ENCODE measurements around the gene AIRE. TPM values are rescaled to one million over a fixed set of nuclear protein-coding genes. Genes with fewer than 3 reads are reported as not detected.

Gene AIRE
- total and polyA plus RNA-seq, 2 of the 13 experiments (the other 11 are each of a cell fraction or from before 2014, with no cell fraction given): not detected

DNA sequence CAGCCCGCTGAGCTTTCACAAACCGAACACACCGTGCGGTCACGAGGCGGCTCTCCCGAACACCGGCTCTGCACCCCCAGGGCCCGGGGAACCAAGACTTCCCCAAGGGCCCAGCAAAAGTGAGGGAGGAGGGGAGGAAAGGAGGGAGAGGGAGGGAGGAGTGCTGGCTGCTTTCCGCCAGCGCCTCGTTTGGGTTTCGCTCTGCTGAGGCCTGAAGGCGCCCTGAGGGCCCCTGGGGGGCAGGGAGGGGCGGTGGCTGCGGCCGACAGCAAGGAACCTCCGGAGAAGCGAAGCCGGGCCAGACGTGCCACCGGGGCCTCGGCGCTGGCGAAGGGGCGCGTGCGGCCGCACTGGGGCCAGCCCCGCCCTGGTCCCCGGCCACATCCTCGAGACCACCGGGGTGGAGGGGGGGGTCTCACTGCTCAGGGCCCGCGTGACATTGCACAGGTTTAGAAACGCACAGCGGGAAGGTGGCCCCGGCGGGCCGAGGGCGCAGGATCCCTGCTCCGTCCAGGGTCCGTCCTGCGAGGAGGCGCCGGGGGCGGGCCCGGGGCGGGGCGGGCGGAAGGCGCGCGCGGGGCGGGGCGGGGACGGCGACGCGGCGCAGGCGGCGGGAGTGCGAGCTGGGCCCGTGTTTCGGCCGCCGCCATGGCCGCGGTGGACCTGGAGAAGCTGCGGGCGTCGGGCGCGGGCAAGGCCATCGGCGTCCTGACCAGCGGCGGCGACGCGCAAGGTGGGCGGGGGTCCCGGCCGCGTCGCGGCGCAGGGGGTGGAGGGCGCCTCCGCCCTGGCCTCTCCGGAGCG, 14.0 kb downstream of the AIRE start, which contains the start of gene PFKL (continued):
- TF ChIP-seq, protein P1, sequence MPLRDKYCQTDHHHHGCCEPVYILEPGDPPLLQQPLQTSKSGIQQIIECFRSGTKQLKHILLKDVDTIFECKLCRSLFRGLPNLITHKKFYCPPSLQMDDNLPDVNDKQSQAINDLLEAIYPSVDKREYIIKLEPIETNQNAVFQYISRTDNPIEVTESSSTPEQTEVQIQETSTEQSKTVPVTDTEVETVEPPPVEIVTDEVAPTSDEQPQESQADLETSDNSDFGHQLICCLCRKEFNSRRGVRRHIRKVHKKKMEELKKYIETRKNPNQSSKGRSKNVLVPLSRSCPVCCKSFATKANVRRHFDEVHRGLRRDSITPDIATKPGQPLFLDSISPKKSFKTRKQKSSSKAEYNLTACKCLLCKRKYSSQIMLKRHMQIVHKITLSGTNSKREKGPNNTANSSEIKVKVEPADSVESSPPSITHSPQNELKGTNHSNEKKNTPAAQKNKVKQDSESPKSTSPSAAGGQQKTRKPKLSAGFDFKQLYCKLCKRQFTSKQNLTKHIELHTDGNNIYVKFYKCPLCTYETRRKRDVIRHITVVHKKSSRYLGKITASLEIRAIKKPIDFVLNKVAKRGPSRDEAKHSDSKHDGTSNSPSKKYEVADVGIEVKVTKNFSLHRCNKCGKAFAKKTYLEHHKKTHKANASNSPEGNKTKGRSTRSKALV (CRISPR knock-in tag; IDR thresholded peaks at IDR 0.05): peak; percentile 60; the same call in 1 of the 2 replicates
- no peak for TF ChIP-seq NR2F2 (IDR thresholded peaks at IDR 0.05; ENCODE audit: borderline replicate concordance, low read depth)
- TF ChIP-seq SIN3A (IDR thresholded peaks at IDR 0.05; ENCODE audit: borderline replicate concordance, low read depth, low read length): peak; percentile 19; the same call in 1 of the 2 replicates
- TF ChIP-seq SOX5 (CRISPR knock-in tag; IDR thresholded peaks at IDR 0.05; ENCODE audit: borderline replicate concordance): peak; percentile 22; the same call in 1 of the 2 replicates
- no peak for TF ChIP-seq ATF7 (IDR thresholded peaks at IDR 0.05)
- TF ChIP-seq ATF7 (CRISPR knock-in tag; IDR thresholded peaks at IDR 0.05): no peak
- TF ChIP-seq MEIS2 (CRISPR knock-in tag; IDR thresholded peaks at IDR 0.05): 0 out of 2 replicates have a peak, but pooled peaks have one; percentile 26
- peak; percentile 78 for TF ChIP-seq SAP130 (CRISPR knock-in tag; IDR thresholded peaks at IDR 0.05; ENCODE audit: low read depth)
- TF ChIP-seq, protein P2, sequence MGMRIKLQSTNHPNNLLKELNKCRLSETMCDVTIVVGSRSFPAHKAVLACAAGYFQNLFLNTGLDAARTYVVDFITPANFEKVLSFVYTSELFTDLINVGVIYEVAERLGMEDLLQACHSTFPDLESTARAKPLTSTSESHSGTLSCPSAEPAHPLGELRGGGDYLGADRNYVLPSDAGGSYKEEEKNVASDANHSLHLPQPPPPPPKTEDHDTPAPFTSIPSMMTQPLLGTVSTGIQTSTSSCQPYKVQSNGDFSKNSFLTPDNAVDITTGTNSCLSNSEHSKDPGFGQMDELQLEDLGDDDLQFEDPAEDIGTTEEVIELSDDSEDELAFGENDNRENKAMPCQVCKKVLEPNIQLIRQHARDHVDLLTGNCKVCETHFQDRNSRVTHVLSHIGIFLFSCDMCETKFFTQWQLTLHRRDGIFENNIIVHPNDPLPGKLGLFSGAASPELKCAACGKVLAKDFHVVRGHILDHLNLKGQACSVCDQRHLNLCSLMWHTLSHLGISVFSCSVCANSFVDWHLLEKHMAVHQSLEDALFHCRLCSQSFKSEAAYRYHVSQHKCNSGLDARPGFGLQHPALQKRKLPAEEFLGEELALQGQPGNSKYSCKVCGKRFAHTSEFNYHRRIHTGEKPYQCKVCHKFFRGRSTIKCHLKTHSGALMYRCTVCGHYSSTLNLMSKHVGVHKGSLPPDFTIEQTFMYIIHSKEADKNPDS (CRISPR knock-in tag; IDR thresholded peaks at IDR 0.05): no peak
- no peak for TF ChIP-seq ZNF766 (CRISPR knock-in tag; IDR thresholded peaks at IDR 0.05; ENCODE audit: borderline replicate concordance)
- TF ChIP-seq, protein P3, sequence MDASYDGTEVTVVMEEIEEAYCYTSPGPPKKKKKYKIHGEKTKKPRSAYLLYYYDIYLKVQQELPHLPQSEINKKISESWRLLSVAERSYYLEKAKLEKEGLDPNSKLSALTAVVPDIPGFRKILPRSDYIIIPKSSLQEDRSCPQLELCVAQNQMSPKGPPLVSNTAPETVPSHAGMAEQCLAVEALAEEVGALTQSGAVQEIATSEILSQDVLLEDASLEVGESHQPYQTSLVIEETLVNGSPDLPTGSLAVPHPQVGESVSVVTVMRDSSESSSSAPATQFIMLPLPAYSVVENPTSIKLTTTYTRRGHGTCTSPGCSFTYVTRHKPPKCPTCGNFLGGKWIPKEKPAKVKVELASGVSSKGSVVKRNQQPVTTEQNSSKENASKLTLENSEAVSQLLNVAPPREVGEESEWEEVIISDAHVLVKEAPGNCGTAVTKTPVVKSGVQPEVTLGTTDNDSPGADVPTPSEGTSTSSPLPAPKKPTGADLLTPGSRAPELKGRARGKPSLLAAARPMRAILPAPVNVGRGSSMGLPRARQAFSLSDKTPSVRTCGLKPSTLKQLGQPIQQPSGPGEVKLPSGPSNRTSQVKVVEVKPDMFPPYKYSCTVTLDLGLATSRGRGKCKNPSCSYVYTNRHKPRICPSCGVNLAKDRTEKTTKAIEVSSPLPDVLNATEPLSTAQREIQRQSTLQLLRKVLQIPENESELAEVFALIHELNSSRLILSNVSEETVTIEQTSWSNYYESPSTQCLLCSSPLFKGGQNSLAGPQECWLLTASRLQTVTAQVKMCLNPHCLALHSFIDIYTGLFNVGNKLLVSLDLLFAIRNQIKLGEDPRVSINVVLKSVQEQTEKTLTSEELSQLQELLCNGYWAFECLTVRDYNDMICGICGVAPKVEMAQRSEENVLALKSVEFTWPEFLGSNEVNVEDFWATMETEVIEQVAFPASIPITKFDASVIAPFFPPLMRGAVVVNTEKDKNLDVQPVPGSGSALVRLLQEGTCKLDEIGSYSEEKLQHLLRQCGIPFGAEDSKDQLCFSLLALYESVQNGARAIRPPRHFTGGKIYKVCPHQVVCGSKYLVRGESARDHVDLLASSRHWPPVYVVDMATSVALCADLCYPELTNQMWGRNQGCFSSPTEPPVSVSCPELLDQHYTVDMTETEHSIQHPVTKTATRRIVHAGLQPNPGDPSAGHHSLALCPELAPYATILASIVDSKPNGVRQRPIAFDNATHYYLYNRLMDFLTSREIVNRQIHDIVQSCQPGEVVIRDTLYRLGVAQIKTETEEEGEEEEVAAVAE (CRISPR knock-in tag; IDR thresholded peaks at IDR 0.05; ENCODE audit: borderline replicate concordance): peak; percentile 40; the same call in 1 of the 2 replicates
- peak; percentile 16; the same call in 1 of the 2 replicates for TF ChIP-seq ELF4 (CRISPR knock-in tag; IDR thresholded peaks at IDR 0.05; ENCODE audit: borderline replicate concordance)
- TF ChIP-seq, protein P4, sequence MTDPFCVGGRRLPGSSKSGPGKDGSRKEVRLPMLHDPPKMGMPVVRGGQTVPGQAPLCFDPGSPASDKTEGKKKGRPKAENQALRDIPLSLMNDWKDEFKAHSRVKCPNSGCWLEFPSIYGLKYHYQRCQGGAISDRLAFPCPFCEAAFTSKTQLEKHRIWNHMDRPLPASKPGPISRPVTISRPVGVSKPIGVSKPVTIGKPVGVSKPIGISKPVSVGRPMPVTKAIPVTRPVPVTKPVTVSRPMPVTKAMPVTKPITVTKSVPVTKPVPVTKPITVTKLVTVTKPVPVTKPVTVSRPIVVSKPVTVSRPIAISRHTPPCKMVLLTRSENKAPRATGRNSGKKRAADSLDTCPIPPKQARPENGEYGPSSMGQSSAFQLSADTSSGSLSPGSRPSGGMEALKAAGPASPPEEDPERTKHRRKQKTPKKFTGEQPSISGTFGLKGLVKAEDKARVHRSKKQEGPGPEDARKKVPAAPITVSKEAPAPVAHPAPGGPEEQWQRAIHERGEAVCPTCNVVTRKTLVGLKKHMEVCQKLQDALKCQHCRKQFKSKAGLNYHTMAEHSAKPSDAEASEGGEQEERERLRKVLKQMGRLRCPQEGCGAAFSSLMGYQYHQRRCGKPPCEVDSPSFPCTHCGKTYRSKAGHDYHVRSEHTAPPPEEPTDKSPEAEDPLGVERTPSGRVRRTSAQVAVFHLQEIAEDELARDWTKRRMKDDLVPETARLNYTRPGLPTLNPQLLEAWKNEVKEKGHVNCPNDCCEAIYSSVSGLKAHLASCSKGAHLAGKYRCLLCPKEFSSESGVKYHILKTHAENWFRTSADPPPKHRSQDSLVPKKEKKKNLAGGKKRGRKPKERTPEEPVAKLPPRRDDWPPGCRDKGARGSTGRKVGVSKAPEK (CRISPR knock-in tag; IDR thresholded peaks at IDR 0.05; ENCODE audit: borderline replicate concordance): peak; percentile 65; the same call in 1 of the 2 replicates
- TF ChIP-seq MEF2D (CRISPR knock-in tag; IDR thresholded peaks at IDR 0.05): no peak

Data from HepG2 (cell line).